ENCODE results near the gene TAF13. TPM values are rescaled to one million over a fixed set of nuclear protein-coding genes. Genes with fewer than 3 reads are reported as not detected.

TAF13 gene
- total and polyA plus RNA-seq, 2 experiments from 2014 or later, result 22.1 to 63.3 TPM

DNA sequence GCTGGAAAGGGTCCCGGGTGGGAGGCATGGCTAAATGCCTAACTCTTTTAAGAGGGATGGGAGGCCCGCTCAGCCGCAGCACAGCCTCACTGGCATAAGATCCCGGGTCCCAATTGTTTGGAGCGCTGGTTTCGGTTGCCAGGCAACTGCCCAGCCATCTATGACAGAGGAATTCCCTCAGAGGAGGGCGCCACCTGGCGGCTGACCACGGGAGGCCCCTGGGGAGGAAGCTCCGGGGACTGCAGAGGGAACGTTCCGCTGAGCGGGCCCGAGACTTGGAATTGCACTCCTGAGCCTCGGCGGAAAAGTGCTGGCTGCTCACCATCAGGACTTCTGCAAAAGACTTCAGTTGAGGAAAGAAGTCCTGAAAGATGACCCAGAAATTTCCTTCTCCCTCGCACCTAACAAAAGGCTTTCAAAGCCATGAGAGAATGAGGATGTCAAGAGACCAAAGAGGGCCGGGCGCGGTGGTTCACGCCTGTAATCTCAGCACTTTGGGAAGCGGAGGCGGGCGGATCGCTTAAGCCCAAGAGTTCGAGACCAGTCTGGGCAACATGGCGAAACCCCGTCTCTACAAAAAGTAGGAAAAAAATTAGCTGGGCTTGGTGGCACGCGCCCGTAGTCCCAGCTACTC lies 37.0 kb upstream of the TAF13 start:
- Histone ChIP-seq H3K4me3 (no peak overlapping the region), H3K27me3 (peaks cover 29% of the 10 kb centered on the region), H3K4me1 (ENCODE audit: insufficient read depth) (peaks cover 4% of the 10 kb centered on the region), H3K4me2 (peak overlapping the region; percentile 83), H3K36me3 (replicated peaks; ENCODE audit: insufficient read depth, low read depth) (no peaks in the 10 kb centered on the region), H2AFZ (no peak overlapping the region), H3K9me2 (replicated peaks; ENCODE audit: insufficient read depth) (no peaks in the 10 kb centered on the region), H3K9me3 (ENCODE audit: low read depth) (no peaks in the 10 kb centered on the region), H3K79me2 (no peaks in the 10 kb centered on the region), H3K27ac (no peak overlapping the region), H4K20me1 (ENCODE audit: insufficient read depth, poor library complexity, severe bottlenecking) (no peaks in the 10 kb centered on the region)
- peak; percentile 94 for DNase-seq (ENCODE audit: low spot score)
- 10% methylated on average over 31 of the region's 31 CpGs for WGBS (ENCODE audit: low lambda C conversion rate, missing lambda C conversion rate)
- peak; percentile 52 for TF ChIP-seq EZH2phosphoT487 (IDR thresholded peaks at IDR 0.05; ENCODE audit: low read depth, severe bottlenecking, unreplicated experiment)
- TF ChIP-seq EZH2 (IDR thresholded peaks at IDR 0.05; ENCODE audit: borderline replicate concordance), result no peak
- TF ChIP-seq, protein P1, sequence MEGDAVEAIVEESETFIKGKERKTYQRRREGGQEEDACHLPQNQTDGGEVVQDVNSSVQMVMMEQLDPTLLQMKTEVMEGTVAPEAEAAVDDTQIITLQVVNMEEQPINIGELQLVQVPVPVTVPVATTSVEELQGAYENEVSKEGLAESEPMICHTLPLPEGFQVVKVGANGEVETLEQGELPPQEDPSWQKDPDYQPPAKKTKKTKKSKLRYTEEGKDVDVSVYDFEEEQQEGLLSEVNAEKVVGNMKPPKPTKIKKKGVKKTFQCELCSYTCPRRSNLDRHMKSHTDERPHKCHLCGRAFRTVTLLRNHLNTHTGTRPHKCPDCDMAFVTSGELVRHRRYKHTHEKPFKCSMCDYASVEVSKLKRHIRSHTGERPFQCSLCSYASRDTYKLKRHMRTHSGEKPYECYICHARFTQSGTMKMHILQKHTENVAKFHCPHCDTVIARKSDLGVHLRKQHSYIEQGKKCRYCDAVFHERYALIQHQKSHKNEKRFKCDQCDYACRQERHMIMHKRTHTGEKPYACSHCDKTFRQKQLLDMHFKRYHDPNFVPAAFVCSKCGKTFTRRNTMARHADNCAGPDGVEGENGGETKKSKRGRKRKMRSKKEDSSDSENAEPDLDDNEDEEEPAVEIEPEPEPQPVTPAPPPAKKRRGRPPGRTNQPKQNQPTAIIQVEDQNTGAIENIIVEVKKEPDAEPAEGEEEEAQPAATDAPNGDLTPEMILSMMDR (IDR thresholded peaks at IDR 0.05; ENCODE audit: poor library complexity), result peak; percentile 96

DNA sequence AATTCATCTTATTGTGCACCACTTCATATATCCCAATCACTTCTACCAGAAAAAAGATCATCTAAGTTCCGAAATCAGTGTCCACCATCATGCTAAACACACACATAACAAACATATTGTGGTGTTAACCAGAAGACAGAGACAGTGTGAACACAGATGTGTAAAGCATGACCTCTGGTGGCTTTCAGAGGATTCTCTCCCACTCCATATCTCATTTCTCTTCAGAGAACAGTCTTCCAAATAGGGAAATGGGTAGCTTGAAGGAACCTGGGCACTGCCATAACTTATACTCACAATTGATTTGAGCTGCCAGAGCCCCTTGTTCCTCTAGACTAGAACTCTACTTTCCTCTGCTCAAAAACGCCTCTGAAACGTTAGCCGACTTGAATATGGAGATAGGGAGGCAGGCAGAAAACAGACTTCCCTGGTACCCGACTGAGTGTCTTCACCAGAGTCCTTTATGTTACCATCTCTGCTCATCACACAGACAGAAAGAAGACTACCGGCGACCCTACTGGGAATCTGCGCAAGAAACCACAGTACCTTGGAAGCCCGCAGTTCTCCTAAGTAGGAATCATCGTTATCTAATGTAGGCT lies 36.4 kb upstream of the TAF13 start:
- TF ChIP-seq, protein P1 (IDR thresholded peaks at IDR 0.05; ENCODE audit: poor library complexity), result peak; percentile 35
- TF ChIP-seq EZH2phosphoT487 (IDR thresholded peaks at IDR 0.05; ENCODE audit: low read depth, severe bottlenecking, unreplicated experiment), result no peak
- Histone ChIP-seq H3K4me2 (peak overlapping the region; percentile 47), H2AFZ (no peak overlapping the region), H3K27me3 (peaks cover 29% of the 10 kb centered on the region), H3K27ac (no peak overlapping the region), H3K4me1 (ENCODE audit: insufficient read depth) (peaks cover 4% of the 10 kb centered on the region), H4K20me1 (ENCODE audit: insufficient read depth, poor library complexity, severe bottlenecking) (no peaks in the 10 kb centered on the region), H3K9me3 (ENCODE audit: low read depth) (no peaks in the 10 kb centered on the region), H3K9me2 (replicated peaks; ENCODE audit: insufficient read depth) (no peaks in the 10 kb centered on the region), H3K4me3 (no peak overlapping the region), H3K36me3 (replicated peaks; ENCODE audit: insufficient read depth, low read depth) (no peaks in the 10 kb centered on the region), H3K79me2 (no peaks in the 10 kb centered on the region)
- DNase-seq (ENCODE audit: low spot score), result no peak
- WGBS (ENCODE audit: low lambda C conversion rate, missing lambda C conversion rate), result 53% methylated on average over 10 of the region's 10 CpGs

DNA sequence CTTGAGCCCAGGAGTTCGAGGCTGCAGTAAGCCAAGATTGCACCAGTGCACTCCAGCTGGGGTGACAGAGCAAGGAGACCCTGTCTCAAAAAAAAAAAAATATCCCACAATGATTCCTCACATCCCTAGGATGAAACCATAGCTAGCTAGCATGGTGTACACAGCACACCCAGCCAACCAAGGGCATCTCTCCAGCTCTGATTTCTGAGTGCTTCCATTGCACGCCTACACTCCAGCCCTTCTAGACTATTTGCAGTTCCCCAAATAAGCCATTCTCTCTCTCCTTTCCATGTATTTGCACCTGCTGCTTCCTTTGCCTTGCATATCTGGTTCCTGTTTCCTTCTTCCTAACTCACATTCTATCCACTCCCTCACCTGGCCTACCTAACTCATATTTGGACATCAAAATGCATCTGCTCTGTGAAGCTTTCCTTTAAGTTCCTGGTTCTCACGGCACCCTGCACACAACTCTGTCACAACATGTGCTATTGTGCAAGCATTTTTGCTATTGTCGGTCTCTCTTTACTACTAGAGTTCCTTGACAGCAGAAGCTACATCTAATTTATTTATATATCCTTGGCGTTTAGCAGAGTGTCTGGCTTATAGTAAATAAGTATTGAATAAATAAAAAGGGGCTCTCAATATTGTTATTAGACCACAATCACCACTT lies 35.7 kb upstream of the TAF13 start:
- H3K4me3 ChIP-seq, result no peak overlapping the region
- TF ChIP-seq EZH2 (IDR thresholded peaks at IDR 0.05; ENCODE audit: borderline replicate concordance) (no peak), EZH2phosphoT487 (IDR thresholded peaks at IDR 0.05; ENCODE audit: low read depth, severe bottlenecking, unreplicated experiment) (no peak)
- TF ChIP-seq, protein P1 (IDR thresholded peaks at IDR 0.05; ENCODE audit: poor library complexity), result no peak
- H3K9me2 ChIP-seq (replicated peaks; ENCODE audit: insufficient read depth), result no peaks in the 10 kb centered on the region
- H3K27ac ChIP-seq, result no peak overlapping the region
- peaks cover 4% of the 10 kb centered on the region for H3K4me1 ChIP-seq (ENCODE audit: insufficient read depth)
- peaks cover 29% of the 10 kb centered on the region for H3K27me3 ChIP-seq
- no peak overlapping the region for H3K4me2 ChIP-seq
- H2AFZ ChIP-seq, result no peak overlapping the region
- DNase-seq (ENCODE audit: low spot score), result no peak
- H3K36me3 ChIP-seq (replicated peaks; ENCODE audit: insufficient read depth, low read depth), result no peaks in the 10 kb centered on the region
- no peaks in the 10 kb centered on the region for H4K20me1 ChIP-seq (ENCODE audit: insufficient read depth, poor library complexity, severe bottlenecking)
- H3K9me3 ChIP-seq (ENCODE audit: low read depth), result no peaks in the 10 kb centered on the region
- 73% methylated on average over 5 of the region's 5 CpGs for WGBS (ENCODE audit: low lambda C conversion rate, missing lambda C conversion rate)
- no peaks in the 10 kb centered on the region for H3K79me2 ChIP-seq

All from hepatocyte (in vitro differentiated cells).